Measurements from ENCODE around the gene CNIH3. TPM values are rescaled to one million over a fixed set of nuclear protein-coding genes. Genes with fewer than 3 reads are reported as not detected.

CNIH3 gene
- total RNA-seq, 1 donor from 2014 or later = 1.4 TPM

DNA sequence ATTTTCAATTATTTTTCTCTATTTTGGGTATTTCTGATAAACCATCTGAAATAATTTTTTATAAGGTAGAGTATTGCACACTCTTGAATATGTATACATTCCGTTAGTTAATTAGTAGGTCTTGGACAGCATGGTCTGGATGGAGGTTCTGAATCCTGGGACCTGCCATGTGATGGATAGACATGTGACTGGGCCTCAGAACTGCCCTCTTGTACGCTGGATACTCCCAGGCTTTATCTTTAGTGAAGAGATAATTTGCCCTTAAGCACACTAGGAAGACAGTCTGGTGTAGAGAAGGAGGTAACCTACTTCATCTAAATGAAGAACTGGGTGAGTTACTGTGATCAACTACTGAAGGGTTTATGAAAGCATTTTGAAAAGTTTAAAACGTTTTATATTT lies 48.9 kb downstream of the CNIH3 start:
- no peaks in the 10 kb centered on the region for H3K36me3 Mint-ChIP-seq (ENCODE audit: low read depth)
- H3K9me3 Mint-ChIP-seq = no peaks in the 10 kb centered on the region
- intact Hi-C loops (cut with micrococcal nuclease) = no loop called here
- H3K27me3 Mint-ChIP-seq (ENCODE audit: insufficient read depth) = peaks cover 15% of the 10 kb centered on the region
- H3K4me3 Mint-ChIP-seq = no peak overlapping the region
- H3K4me1 Mint-ChIP-seq (ENCODE audit: low read depth) = no peaks in the 10 kb centered on the region
- DNase-seq (ENCODE audit: low spot score) = no peak
- H3K27ac Mint-ChIP-seq = no peak overlapping the region

DNA sequence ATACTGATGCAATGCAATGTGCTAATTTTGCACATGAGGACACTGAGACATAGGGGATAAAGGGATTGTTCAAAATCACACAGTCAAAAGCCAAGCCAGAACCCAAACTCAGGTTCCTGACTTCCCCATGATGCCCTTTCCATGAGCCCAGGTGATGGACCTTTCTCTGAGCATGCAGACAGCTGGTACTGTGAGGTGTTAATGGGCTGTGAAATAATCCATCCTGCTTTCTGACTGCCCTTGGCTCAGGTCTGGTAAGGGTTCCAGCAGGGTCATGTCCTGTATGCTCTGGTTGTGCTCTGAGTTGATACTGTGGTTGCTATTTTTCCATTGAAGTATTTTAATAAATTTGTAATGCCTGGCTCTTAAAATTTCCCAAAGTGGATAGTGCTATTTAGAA lies 50.0 kb downstream of the CNIH3 start:
- H3K4me1 Mint-ChIP-seq (ENCODE audit: low read depth) = no peaks in the 10 kb centered on the region
- H3K36me3 Mint-ChIP-seq (ENCODE audit: low read depth) = no peaks in the 10 kb centered on the region
- H3K27me3 Mint-ChIP-seq (ENCODE audit: insufficient read depth) = peaks cover 13% of the 10 kb centered on the region
- no peak for DNase-seq (ENCODE audit: low spot score)
- H3K27ac Mint-ChIP-seq = no peak overlapping the region
- H3K9me3 Mint-ChIP-seq = no peaks in the 10 kb centered on the region
- intact Hi-C loops (cut with micrococcal nuclease) = no loop called here
- no peak overlapping the region for H3K4me3 Mint-ChIP-seq

DNA sequence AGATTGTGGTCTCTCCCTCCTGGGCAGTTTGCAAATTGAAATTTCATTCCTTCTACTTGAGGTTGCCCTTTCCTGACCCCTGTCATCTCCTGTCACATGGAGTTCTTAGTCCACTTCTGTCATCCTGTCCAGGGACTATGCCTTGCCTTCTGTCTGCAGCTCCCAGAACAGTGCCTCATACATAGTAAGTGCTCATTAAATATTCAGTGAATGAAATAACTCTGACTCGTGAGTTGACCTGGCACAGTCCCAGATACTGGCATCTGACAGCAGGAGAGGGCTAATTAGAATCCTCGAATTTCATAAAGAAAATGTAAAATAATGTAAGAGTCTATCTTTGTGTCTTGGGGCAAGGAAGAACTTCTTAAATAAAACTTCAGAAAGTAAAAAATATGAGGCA lies 50.8 kb downstream of the CNIH3 start:
- H3K27ac Mint-ChIP-seq = no peak overlapping the region
- H3K36me3 Mint-ChIP-seq (ENCODE audit: low read depth) = no peaks in the 10 kb centered on the region
- no peaks in the 10 kb centered on the region for H3K4me1 Mint-ChIP-seq (ENCODE audit: low read depth)
- no peak overlapping the region for H3K4me3 Mint-ChIP-seq
- H3K27me3 Mint-ChIP-seq (ENCODE audit: insufficient read depth) = peaks cover 13% of the 10 kb centered on the region
- DNase-seq (ENCODE audit: low spot score) = no peak
- intact Hi-C loops (cut with micrococcal nuclease) = no loop called here
- H3K9me3 Mint-ChIP-seq = no peaks in the 10 kb centered on the region

DNA sequence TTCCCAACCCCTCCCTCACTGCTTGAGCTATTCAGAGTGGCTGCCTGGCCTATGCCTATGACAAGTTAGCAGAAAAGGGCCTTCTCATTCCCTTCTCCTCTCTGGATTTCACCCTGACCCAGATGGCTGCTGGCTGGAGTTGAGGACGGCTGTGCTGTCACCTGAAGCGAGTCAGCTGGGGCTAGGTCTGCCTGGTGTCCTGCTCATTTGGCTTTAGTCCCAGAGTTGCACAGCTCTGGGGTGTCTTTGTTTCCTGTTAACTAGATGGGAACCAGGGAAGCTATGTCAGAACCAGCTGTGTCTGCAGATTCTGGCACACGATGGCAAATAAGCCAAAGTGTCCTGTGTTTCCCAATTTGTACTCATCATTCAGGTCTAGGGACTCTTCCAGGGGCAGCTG lies 52.9 kb downstream of the CNIH3 start:
- intact Hi-C loops (cut with micrococcal nuclease) = no loop called here
- Mint-ChIP-seq H3K4me1 (ENCODE audit: low read depth) (no peaks in the 10 kb centered on the region), H3K4me3 (no peak overlapping the region), H3K9me3 (no peaks in the 10 kb centered on the region), H3K27ac (no peak overlapping the region), H3K36me3 (ENCODE audit: low read depth) (no peaks in the 10 kb centered on the region), H3K27me3 (ENCODE audit: insufficient read depth) (peaks cover 11% of the 10 kb centered on the region)
- no peak for DNase-seq (ENCODE audit: low spot score)

DNA sequence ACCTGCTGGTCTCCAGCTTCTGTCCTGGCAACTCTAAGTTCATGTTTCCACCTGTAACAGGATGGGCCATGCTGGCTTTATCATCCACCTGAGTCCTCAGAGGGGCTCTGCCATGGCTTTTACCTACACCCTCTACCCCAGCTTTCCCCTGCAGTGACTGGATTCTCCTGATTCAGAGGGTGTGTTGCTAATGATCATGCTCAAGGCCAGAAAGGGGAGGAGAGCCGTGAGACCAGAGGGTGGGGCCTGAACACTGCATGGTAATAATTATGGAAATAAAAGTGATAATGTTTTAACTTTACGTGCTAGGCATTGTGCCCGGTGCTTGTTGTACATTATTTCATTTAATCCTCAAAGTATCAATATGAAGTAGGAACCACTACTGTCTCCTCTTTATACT lies 53.3 kb downstream of the CNIH3 start:
- H3K36me3 Mint-ChIP-seq (ENCODE audit: low read depth) = no peaks in the 10 kb centered on the region
- no peak overlapping the region for H3K4me3 Mint-ChIP-seq
- no peaks in the 10 kb centered on the region for H3K9me3 Mint-ChIP-seq
- intact Hi-C loops (cut with micrococcal nuclease) = no loop called here
- H3K4me1 Mint-ChIP-seq (ENCODE audit: low read depth) = no peaks in the 10 kb centered on the region
- no peak overlapping the region for H3K27ac Mint-ChIP-seq
- peaks cover 7% of the 10 kb centered on the region for H3K27me3 Mint-ChIP-seq (ENCODE audit: insufficient read depth)
- DNase-seq (ENCODE audit: low spot score) = no peak

DNA sequence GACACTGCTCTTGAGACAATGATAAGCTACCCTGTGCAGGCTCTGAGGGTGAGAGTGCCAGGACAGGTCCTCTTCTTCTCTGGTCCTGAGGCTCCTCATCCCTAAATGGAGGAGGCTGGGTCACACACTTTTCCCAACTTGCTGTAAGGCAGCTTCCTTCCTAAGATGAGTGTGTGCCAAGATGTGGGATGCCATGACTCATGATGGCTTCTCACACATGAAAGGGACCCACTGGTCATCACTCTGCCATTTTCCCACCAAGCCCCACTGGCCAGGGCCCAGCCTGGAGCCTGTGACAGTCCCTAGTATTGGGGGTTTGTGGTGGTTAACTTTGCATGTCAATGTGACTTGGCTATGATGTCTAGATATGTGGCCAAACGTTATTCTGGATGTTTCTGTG lies 54.4 kb downstream of the CNIH3 start:
- Mint-ChIP-seq H3K4me1 (ENCODE audit: low read depth) (no peaks in the 10 kb centered on the region), H3K4me3 (no peak overlapping the region), H3K27me3 (ENCODE audit: insufficient read depth) (peaks cover 6% of the 10 kb centered on the region), H3K27ac (no peak overlapping the region), H3K36me3 (ENCODE audit: low read depth) (no peaks in the 10 kb centered on the region), H3K9me3 (no peaks in the 10 kb centered on the region)
- no peak for DNase-seq (ENCODE audit: low spot score)
- intact Hi-C loops (cut with micrococcal nuclease) = no loop called here

DNA sequence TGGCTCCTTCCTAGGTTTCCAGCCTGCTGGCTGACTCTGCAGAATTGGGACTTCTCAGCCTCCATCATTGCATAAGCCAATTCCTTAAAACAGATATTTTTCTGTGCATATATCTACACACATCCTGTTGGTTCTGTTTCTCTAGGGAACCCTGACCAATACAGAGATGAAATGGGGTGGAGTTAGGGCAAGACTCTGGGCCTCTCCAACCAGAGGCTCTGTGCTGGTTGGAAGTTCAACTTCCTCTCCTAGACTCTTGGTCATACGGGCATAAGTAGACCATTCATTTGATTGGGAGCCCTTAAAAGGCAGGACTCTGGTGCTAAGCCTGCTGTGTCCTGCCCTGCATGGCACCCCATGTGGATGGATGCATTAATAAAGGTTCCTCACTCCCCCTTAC lies 55.0 kb downstream of the CNIH3 start:
- H3K36me3 Mint-ChIP-seq (ENCODE audit: low read depth) = no peaks in the 10 kb centered on the region
- no peak for DNase-seq (ENCODE audit: low spot score)
- intact Hi-C loops (cut with micrococcal nuclease) = no loop called here
- H3K9me3 Mint-ChIP-seq = no peaks in the 10 kb centered on the region
- H3K4me1 Mint-ChIP-seq (ENCODE audit: low read depth) = no peaks in the 10 kb centered on the region
- H3K4me3 Mint-ChIP-seq = no peak overlapping the region
- no peak overlapping the region for H3K27ac Mint-ChIP-seq
- H3K27me3 Mint-ChIP-seq (ENCODE audit: insufficient read depth) = peaks cover 6% of the 10 kb centered on the region

DNA sequence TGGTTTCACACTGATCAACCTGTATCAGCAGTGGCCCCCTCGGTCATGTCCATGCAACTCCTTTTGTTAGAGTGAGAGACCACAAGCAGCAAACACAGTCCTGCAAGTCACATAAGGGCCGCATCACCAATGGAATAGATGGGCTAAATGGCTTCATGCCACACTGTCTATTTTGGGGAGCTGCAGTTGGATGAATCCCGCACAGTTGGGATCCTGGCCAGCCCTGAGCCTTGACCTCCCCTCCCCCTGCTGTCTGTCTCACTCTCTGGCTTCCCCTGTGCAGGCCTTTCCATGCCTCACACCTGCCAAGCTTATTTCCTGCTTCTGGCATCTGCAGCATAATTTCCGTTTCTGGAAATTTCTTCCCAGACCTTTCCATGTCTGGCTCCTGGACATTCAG lies 57.0 kb downstream of the CNIH3 start:
- no peak overlapping the region for H3K27ac Mint-ChIP-seq
- H3K9me3 Mint-ChIP-seq = no peaks in the 10 kb centered on the region
- intact Hi-C loops (cut with micrococcal nuclease) = no loop called here
- DNase-seq (ENCODE audit: low spot score) = no peak
- H3K36me3 Mint-ChIP-seq (ENCODE audit: low read depth) = no peaks in the 10 kb centered on the region
- H3K27me3 Mint-ChIP-seq (ENCODE audit: insufficient read depth) = peaks cover 4% of the 10 kb centered on the region
- H3K4me3 Mint-ChIP-seq = no peak overlapping the region
- H3K4me1 Mint-ChIP-seq (ENCODE audit: low read depth) = no peaks in the 10 kb centered on the region

DNA sequence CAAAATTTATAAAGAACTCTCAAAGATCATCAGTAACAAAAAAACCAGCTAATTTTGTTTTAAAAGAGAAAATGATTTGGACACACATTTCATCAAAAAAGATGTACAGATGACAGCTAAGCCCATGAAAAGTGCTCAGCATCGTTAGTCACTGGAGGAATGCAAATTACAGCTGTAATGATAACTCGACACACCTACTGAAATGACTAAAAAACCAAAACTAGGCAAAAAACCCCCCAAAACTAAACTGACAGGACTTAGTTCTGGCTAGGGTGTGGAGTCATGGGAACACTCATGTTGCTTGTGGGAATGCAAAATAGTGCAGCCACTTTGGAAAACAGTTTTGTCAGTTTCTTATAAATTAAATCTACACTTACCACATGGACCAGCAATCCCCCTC lies 59.5 kb downstream of the CNIH3 start:
- intact Hi-C loops (cut with micrococcal nuclease) = no loop called here
- Mint-ChIP-seq H3K9me3 (no peaks in the 10 kb centered on the region), H3K4me1 (ENCODE audit: low read depth) (no peaks in the 10 kb centered on the region), H3K36me3 (ENCODE audit: low read depth) (no peaks in the 10 kb centered on the region), H3K4me3 (no peak overlapping the region), H3K27ac (no peak overlapping the region), H3K27me3 (ENCODE audit: insufficient read depth) (peaks cover 4% of the 10 kb centered on the region)
- DNase-seq (ENCODE audit: low spot score) = no peak

DNA sequence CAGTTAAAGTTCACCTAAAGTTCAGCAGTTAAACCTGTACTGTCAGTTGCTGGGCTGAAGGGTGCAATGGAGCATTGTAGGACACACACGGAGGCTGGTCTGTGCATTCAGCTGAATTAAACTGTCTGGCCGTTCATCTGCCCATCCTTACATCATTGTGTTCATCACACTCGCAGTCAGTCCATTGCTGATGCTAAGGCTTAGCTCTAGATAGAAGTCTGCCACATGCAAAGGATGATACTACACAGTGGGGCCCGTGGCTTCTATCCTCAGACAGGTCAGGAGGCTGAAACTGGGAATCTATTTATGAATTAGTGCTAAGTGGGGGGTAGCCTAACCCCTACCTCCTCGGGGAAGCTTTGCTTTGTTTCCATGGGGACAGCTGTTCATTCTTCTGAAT lies 60.4 kb downstream of the CNIH3 start:
- intact Hi-C loops (cut with micrococcal nuclease) = no loop called here
- Mint-ChIP-seq H3K27ac (no peak overlapping the region), H3K4me3 (no peak overlapping the region), H3K27me3 (ENCODE audit: insufficient read depth) (peaks cover 4% of the 10 kb centered on the region), H3K9me3 (no peaks in the 10 kb centered on the region), H3K36me3 (ENCODE audit: low read depth) (no peaks in the 10 kb centered on the region), H3K4me1 (ENCODE audit: low read depth) (no peaks in the 10 kb centered on the region)
- DNase-seq (ENCODE audit: low spot score) = no peak

DNA sequence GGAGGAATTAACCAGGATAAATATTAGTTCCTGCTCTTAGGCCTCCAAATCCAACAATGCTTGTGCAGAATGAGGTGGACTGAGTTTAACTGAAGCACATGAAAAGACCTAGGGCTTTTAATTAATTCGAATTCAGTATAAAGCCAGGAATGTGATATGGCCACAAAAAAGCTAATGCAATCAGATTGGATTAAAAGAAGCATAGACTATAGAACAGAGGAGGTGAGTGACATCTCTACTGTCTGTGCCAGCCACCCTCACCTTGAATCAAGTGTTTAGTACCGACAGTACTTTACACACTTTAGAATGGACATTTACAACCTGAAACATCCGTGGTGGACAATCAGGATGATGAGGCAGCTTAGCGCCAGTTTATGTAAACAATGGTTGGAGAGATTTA lies 62.1 kb downstream of the CNIH3 start:
- H3K27ac Mint-ChIP-seq = no peak overlapping the region
- H3K36me3 Mint-ChIP-seq (ENCODE audit: low read depth) = no peaks in the 10 kb centered on the region
- H3K9me3 Mint-ChIP-seq = no peaks in the 10 kb centered on the region
- no peaks in the 10 kb centered on the region for H3K4me1 Mint-ChIP-seq (ENCODE audit: low read depth)
- intact Hi-C loops (cut with micrococcal nuclease) = no loop called here
- H3K27me3 Mint-ChIP-seq (ENCODE audit: insufficient read depth) = peaks cover 4% of the 10 kb centered on the region
- no peak overlapping the region for H3K4me3 Mint-ChIP-seq
- DNase-seq (ENCODE audit: low spot score) = no peak

DNA sequence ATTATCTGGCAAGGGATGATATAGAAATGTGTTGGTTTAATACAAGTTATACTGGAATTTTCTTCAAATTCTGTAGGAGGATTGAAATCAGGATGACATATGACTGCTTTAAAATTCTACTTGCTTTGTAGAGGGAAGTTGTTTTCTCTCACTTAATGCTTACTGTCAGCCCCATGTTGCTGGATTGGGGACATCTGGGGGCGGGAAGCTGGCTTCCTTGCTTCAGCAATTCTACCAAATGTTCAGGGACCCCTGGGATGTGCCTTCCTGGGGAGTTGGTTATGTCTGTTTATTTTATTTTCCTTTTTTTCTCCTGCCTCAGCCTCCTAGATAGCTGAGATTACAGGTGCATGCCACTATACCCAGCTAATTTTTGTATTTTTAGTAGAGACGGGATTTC lies 63.5 kb downstream of the CNIH3 start:
- H3K27ac Mint-ChIP-seq = no peak overlapping the region
- H3K36me3 Mint-ChIP-seq (ENCODE audit: low read depth) = no peaks in the 10 kb centered on the region
- H3K4me3 Mint-ChIP-seq = no peak overlapping the region

DNA sequence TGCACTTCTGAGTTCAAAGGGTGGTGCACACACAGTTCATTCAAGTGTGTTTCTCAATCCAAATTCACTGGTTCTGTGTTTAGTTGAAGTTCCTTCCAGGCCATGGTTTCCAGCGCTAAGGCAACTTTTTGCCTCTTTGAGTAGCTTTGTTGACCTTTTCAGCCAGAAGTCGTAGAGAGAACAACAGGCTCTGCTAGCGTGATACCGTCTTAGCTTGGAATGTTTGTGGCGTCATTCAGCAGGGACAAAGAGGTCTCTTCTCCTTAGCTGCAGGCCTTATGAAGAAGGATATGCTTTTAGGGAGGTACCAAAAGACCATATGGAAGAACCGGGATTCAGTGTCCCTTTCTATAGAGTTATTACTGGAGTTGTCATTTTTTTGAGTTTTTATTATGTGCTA lies 65.7 kb downstream of the CNIH3 start:
- DNase-seq (ENCODE audit: low spot score) = no peak
- intact Hi-C loops (cut with micrococcal nuclease) = no loop called here
- no peak overlapping the region for H3K27ac Mint-ChIP-seq
- H3K4me1 Mint-ChIP-seq (ENCODE audit: low read depth) = peaks cover 6% of the 10 kb centered on the region
- H3K36me3 Mint-ChIP-seq (ENCODE audit: low read depth) = no peaks in the 10 kb centered on the region
- H3K9me3 Mint-ChIP-seq = no peaks in the 10 kb centered on the region
- no peaks in the 10 kb centered on the region for H3K27me3 Mint-ChIP-seq (ENCODE audit: insufficient read depth)
- H3K4me3 Mint-ChIP-seq = no peak overlapping the region

More for the DNA sequence above, 63.5 kb downstream of the CNIH3 start:
- no peak for DNase-seq (ENCODE audit: low spot score)
- no peaks in the 10 kb centered on the region for H3K9me3 Mint-ChIP-seq
- intact Hi-C loops (cut with micrococcal nuclease) = no loop called here
- H3K27me3 Mint-ChIP-seq (ENCODE audit: insufficient read depth) = peaks cover 2% of the 10 kb centered on the region
- no peaks in the 10 kb centered on the region for H3K4me1 Mint-ChIP-seq (ENCODE audit: low read depth)

DNA sequence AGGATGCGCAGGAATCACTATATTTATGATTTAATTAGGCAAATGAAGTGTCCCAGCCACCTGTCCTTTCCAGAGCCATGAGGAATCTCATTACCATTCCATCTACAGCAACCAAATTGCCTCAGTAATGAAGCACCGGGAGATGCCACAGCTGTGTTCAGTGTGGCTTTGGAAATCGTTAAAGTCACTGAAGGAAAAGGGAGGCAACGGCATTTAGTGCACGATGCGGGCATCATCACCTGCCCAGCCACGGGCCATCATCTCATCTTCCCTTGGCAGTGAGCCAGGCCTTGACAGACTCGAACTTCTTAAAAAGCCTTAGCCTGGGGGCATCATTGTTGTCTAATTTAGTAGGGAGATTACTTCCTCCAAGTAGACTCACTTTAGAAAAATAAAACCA lies 67.8 kb downstream of the CNIH3 start:
- Mint-ChIP-seq H3K27ac (no peak overlapping the region), H3K36me3 (ENCODE audit: low read depth) (no peaks in the 10 kb centered on the region), H3K9me3 (no peaks in the 10 kb centered on the region), H3K27me3 (ENCODE audit: insufficient read depth) (peaks cover 6% of the 10 kb centered on the region), H3K4me3 (no peak overlapping the region), H3K4me1 (ENCODE audit: low read depth) (peaks cover 6% of the 10 kb centered on the region)
- intact Hi-C loops (cut with micrococcal nuclease) = no loop called here
- DNase-seq (ENCODE audit: low spot score) = no peak

Data from activated T-helper 1 cell treated with anti-CD3 and anti-CD28 coated beads, Interleukin-12 subunit alpha, Interleukin-12 subunit beta, Interleukin-2, Interleukin-4 antibody, amounts not matched to agents 30 ng/mL and 10 ng/mL and 1 ng/mL, durations not matched to agents 14 hours and 24 hours and 36 hours (primary cell).